Activated naive CD8-positive, alpha-beta T cell treated with anti-CD3 and anti-CD28 coated beads, Interleukin-2, amount 50 U/mL, for 16 hours (primary cell): ENCODE measurements around the gene RFESD.
A peak's percentile ranks its signal among the peaks of the same experiment; 100 is the strongest.

ENCODE experiments used
- DNase-seq: peaks from one replicate; pipeline ENCODE4 v3.0.0-alpha.2; 2020; ENCODE audit warnings: low read depth, low spot score

RFESD gene

DNA sequence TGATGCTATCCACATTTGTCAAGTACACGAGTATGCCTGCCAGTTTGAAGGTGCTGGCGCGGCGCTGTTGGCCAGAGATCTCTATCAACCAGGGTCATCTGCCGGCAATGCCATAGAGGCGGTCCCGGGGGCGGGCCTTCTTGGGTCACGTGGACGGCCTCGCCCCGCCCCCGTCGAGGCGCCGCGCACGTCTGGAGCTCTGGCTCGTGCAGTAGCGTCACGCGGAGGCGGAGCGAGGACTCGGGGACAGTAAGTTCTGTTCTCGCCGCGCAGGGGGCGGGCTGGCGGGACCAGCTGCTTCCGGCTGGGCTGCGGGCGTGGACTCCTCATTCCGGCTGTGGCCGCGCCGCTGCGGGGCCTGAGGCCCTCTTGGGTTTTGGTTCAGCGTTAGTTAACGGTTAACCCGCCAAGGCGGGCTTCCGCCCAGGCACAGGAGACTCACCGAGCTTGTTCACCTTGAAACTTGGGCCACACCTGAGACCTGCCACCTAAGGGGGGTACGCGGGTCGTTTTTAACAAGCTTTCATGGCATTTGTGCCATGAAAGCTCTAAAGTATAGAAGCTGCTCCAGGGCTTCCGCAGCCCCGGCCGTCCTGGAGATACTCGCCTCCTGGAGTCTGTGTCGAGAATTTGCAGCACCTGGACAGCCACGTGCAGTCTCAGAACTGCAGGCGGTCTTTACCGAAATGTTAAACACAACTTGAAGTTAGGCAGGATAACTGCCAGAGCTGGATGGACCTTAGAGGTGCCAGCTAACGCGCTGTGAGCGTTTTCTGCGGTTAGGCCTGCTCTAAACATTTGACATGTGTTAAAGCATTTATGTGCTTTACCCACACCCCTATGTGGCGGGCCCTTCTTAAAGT, at the start of gene RFESD:
RFESD (plus strand) TSS at position 209 of the 863 bp plus-strand sequence. CDS start 5,495 bp downstream, outside the sequence.
- DNase-seq: peak; percentile 87

GRCh38 chr5:95599252-95599651, 47.3 kb upstream of the RFESD start:
- no peak for DNase-seq

DNA sequence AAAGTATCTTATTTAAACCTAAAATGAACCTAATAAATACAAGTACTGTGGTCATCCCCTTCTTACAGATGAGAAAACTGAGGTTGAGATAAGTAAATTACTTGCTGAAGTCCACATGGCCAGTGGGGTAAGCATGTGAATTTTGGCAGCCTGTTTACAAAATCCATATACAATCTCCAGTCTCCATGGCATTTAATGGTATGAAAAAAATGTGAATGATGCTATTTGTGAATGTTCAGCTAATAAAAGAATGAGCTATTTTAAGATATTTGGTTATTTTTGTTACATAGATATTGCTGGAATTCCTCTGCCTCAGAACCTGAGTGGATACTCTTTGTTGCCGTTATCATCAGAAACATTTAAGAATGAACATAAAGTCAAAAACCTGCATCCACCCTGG, 46.0 kb upstream of the RFESD start:
- no peak for DNase-seq

GRCh38 chr5:95605786-95606185, 40.8 kb upstream of the RFESD start:
- no peak for DNase-seq

DNA sequence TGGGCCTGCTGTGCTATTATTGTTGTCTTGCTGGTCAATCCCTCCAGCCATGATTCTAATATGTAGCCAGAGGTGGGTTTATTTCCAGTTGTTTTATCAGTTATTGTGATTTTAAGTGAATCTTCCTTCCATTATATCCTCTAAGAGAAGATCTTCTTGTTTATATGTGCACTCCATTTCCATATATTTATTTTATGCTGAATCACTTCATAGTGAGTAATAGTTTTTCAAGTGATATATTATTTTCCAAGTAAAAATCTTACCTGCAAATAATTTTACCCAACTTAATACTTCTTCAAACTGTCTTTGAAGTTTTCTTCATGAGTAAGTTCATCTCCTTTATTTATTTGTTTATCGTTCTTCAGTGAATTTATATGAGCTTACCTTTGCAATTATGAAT, 40.2 kb upstream of the RFESD start:
- no peak for DNase-seq

DNA sequence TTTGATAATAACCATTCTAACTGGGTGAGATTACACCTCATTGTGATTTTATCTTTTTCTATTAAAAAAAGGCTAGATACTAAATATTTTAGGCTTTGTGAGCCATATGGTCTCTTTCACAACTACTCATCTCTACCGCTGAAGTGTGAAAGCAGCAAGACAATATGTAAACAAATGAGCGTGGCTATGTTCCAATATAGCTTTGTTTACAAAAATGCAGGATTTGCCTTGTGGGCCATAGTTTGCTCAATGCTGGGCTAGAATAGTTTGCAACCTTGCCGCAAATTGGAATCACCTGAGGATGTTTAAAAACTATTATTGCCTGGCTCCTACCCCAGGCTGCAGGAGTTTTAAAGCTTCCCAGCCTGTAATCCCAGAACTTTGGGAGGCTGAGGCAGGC, 36.9 kb upstream of the RFESD start:
- no peak for DNase-seq

- no peak for DNase-seq
These were observed 36.0 kb upstream of the RFESD start for GRCh38 chr5:95610546-95610945.

DNA sequence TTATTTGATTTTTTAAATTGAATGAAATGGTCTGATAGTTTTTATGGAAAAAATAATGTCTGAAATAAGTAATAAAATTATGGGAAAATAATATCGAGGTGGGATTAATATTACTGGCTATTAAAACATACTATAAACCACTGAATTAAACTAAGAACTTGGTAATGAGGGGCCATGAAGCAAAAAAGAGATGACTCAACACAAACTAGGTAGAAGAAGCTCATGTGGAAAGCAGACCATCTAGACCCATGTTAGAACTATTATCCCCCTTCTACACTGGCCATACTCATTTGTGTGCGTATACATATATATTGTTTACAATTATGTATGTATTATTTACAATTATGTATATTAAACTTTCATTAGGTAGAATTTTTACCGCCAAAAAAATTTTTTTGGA, 35.2 kb upstream of the RFESD start:
- no peak for DNase-seq

GRCh38 chr5:95613514-95613913, 33.1 kb upstream of the RFESD start:
- DNase-seq: no peak

GRCh38 chr5:95615164-95615467, 31.5 kb upstream of the RFESD start:
- no peak for DNase-seq

DNA sequence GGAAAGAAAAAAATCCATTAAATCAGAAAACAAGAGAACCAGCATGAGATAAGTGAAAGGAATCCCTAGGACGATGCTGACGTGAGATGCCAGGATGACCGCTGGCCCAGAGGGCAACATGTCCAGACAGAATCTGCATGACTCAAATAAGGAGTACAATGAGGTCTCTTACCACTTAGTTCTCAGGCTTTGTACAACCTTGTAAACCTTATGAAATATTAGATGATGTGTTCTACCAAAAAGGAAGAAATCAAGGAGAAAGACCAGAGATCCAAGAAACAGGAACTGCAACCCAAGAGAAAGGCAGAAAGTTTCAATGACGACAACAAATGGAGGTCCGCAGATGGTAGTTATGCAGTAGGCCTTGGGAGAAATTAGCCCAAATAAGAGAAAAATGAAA, 29.5 kb upstream of the RFESD start:
- DNase-seq: no peak

GRCh38 chr5:95619096-95619495, 27.5 kb upstream of the RFESD start:
- DNase-seq: no peak

- DNase-seq: no peak
These were observed 27.0 kb upstream of the RFESD start for GRCh38 chr5:95619514-95620029.

GRCh38 chr5:95620030-95620869, 26.3 kb upstream of the RFESD start, which contains the start of gene GPR150:
Gene GPR150 (plus strand): TSS chr5:95620087. CDS start chr5:95620276, 189 bp downstream.
- peak; percentile 17 for DNase-seq

- DNase-seq: no peak
These were observed 25.4 kb upstream of the RFESD start for GRCh38 chr5:95620870-95621838.

DNA sequence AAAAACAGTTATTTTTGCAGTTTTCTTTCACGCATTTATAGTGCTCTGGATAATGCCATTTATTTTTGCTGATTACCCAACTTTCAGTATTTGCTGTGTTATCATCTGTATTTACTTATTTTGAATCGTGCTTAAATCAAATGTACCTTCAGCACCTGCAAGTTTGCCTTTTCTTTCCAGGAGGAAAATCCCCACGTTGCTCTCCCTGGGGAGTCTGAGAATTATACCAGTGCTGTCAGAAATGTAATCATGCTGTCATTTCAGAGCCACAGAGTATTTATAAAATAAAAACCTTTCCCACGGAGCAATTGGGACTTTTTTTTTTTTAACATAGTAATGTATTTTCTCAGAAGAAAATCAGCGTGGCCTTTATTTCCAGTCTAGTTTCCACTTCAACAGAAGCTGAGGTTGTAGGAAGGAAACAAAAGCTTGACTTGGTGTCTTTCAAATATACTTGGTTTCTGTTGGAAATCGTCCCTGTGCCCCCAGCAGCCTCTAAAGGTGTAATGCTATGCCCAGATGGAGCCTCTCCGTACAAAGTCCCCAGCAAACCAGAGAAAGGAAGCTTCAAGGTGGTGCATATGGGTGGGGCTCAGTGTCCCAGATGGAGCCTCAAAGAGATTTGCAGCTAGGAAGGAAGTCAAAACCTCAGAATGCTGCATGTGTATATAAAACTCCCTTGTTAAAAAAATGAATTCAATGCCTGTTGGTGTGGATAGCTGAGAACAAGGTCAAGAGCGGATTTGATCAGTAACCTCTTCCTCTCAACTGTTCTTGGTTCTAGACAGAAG, 24.5 kb upstream of the RFESD start:
- no peak for DNase-seq

DNA sequence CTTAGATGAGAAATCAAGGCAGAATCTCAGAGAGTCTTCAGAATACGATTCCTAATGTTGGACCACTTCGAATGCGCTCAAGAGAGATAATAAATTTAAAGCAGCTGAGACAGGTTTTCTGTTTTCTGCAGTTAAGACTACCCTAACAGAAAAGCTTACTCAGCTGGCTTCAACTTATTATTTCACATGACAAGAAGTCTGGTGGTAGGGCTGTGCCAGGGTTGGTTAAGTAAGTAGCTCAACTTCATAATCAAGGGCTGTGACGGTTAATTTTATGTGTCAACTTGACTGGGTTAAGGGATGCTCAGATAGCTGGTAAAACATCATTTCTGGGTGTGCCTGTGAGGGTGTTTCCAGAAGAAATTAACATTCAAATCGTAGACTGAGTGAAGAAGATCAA, 22.9 kb upstream of the RFESD start:
- DNase-seq: no peak

- no peak for DNase-seq
These were observed 22.2 kb upstream of the RFESD start for GRCh38 chr5:95624368-95624767.

GRCh38 chr5:95626701-95627100, 19.9 kb upstream of the RFESD start:
- no peak for DNase-seq

- no peak for DNase-seq
These were observed 18.4 kb upstream of the RFESD start for GRCh38 chr5:95627971-95628810.
